HCT116 (cell line): ENCODE measurements around the gene MAPK7. TPM values are rescaled to one million over a fixed set of nuclear protein-coding genes. Genes with fewer than 3 reads are reported as not detected.

Experiments
- ATAC-seq: fragments of 200-7000 bp; cut with Tn5 transposase; 2 replicates; pipeline ENCODE4 v1.9.1; 2020; ENCODE audit warnings: mild to moderate bottlenecking, moderate library complexity
- BruUV-seq: library from RNA; stranded (reverse); fragments of 400-500 nt; replicated peaks from 2 replicates; lab custom pipeline; 2021; lab: Mats Ljungman, UMichigan
- CTCF ChIA-PET: fragments of 300-600 bp; sonication (Branson Sonifier 250); formaldehyde crosslinking; loops from one replicate; lab custom pipeline; 2021; ENCODE audit warnings: antibody characterized with exemption; lab: Charles Lee
- POLR2A ChIA-PET: fragments of 300-600, 350-600 bp; sonication (Branson Sonifier 250); formaldehyde crosslinking; loops from one replicate; lab custom pipeline; 2021; ENCODE audit warnings: antibody characterized with exemption; lab: Charles Lee
- RAD21 ChIA-PET, 2 experiments: fragments of 300-600 bp; sonication (Branson Sonifier 250); formaldehyde crosslinking; loops; one replicate each; lab custom pipeline; 2023; ENCODE audit warnings: low total read pairs in 2 of 2; ENCODE audit not compliant: uncharacterized antibody in 2 of 2, unreplicated experiment in 2 of 2, low non-redundant PET in 1 of 2; lab: Charles Lee
- DNase-seq: peaks from one replicate; pipeline ENCODE4 v3.0.0-alpha.2; 2010; ENCODE audit warnings: low read depth, low spot score
- H2AFZ ChIP-seq: fragments of 200-600 bp; shearing (Covaris generic), sonication (generic); 2 replicates; pipeline ENCODE4 v1.6.1; 2017; ENCODE audit warnings: low read depth, mixed run types, mixed read lengths, antibody characterized with exemption, low read length; ENCODE audit not compliant: poor library complexity, severe bottlenecking
- H3K27ac ChIP-seq: 2 replicates; pipeline ENCODE4 v1.5.1; 2012; ENCODE audit warnings: low read depth, low read length
- H3K27me3 ChIP-seq: fragments of 200-600 bp; sonication (generic); 2 replicates; pipeline ENCODE4 v1.6.1; 2016; ENCODE audit warnings: mixed run types, low read length, mixed read lengths; ENCODE audit not compliant: insufficient read depth
- H3K36me3 ChIP-seq, 2 experiments: fragments of 200-500 bp in 1 of 2; fragments of 200-600 bp in 1 of 2; sonication (Bioruptor generic) in 1 of 2; sonication (generic) in 1 of 2; 2 replicates each; pipeline versions ENCODE4 v1.5.1 to v1.6.1; 2014 to 2016; ENCODE audit warnings: low read length in 2 of 2, inconsistent platforms in 1 of 2, mixed read lengths in 1 of 2, mixed run types in 1 of 2; ENCODE audit not compliant: insufficient read depth in 2 of 2, control insufficient read depth in 1 of 2
- H3K4me1 ChIP-seq, 2 experiments: fragments of 200-600 bp in 1 of 2; sonication (generic) in 1 of 2; 2 replicates each; pipeline versions ENCODE4 v1.5.1 to v1.6.1; 2012 to 2017; ENCODE audit warnings: low read length in 2 of 2, inconsistent platforms in 1 of 2, mild to moderate bottlenecking in 1 of 2, mixed read lengths in 1 of 2, mixed run types in 1 of 2, moderate library complexity in 1 of 2; ENCODE audit not compliant: insufficient read depth in 2 of 2, control insufficient read depth in 1 of 2
- H3K4me2 ChIP-seq: fragments of 200-600 bp; sonication (generic); 2 replicates; pipeline ENCODE4 v1.6.1; 2017; ENCODE audit warnings: mixed run types, low read length, mixed read lengths
- H3K4me3 ChIP-seq, 2 experiments: fragments of 200-600 bp in 1 of 2; sonication (generic) in 1 of 2; replicated peaks in 1 of 2; 2 replicates each; pipeline ENCODE4 v1.5.1; 2011 to 2016; ENCODE audit warnings: low read length in 2 of 2, control low read depth in 1 of 2, low read depth in 1 of 2, mild to moderate bottlenecking in 1 of 2, mixed read lengths in 1 of 2, mixed run types in 1 of 2
- H3K79me2 ChIP-seq: fragments of 200-600 bp; sonication (generic); 2 replicates; pipeline ENCODE4 v1.6.1; 2017; ENCODE audit warnings: mild to moderate bottlenecking, mixed run types, low read length, moderate library complexity, mixed read lengths; ENCODE audit not compliant: insufficient read depth
- H3K9ac ChIP-seq: fragments of 200-600 bp; sonication (generic); 2 replicates; pipeline ENCODE4 v1.6.1; 2016; ENCODE audit warnings: low read length, mixed read lengths
- H3K9me2 ChIP-seq: fragments of 200-600 bp; sonication (generic), shearing (Covaris generic); 2 replicates; pipeline ENCODE4 v1.6.1; 2017; ENCODE audit warnings: mixed run types, mild to moderate bottlenecking, moderate library complexity; ENCODE audit not compliant: insufficient read depth
- H3K9me3 ChIP-seq, 2 experiments: fragments of 200-500 bp in 1 of 2; fragments of 200-600 bp in 1 of 2; sonication (Bioruptor generic) in 1 of 2; sonication (generic) in 1 of 2; 2 replicates each; pipeline ENCODE4 v1.6.1; 2014 to 2017; ENCODE audit warnings: low read length in 2 of 2, mixed read lengths in 2 of 2, inconsistent platforms in 1 of 2, low read depth in 1 of 2, mild to moderate bottlenecking in 1 of 2, mixed run types in 1 of 2, moderate library complexity in 1 of 2; ENCODE audit not compliant: control insufficient read depth in 1 of 2, insufficient read depth in 1 of 2
- H4K20me1 ChIP-seq: fragments of 200-600 bp; sonication (generic), shearing (Covaris generic); 2 replicates; pipeline ENCODE4 v1.6.1; 2017; ENCODE audit warnings: mixed run types, mild to moderate bottlenecking, moderate library complexity; ENCODE audit not compliant: insufficient read depth
- ATF3 ChIP-seq: IDR thresholded peaks from 2 replicates; pipeline ENCODE4 v1.6.1; 2012
- CBX3 ChIP-seq: IDR thresholded peaks from 2 replicates; pipeline ENCODE4 v1.6.1; 2012; ENCODE audit warnings: low read depth
- CEBPB ChIP-seq: IDR thresholded peaks from 2 replicates; pipeline ENCODE4 v1.6.1; 2012; ENCODE audit warnings: low read depth
- ELF1 ChIP-seq: IDR thresholded peaks from 2 replicates; pipeline ENCODE4 v1.6.1; 2012; ENCODE audit warnings: low read depth, borderline replicate concordance
- EZH2 ChIP-seq: fragments of 200-600 bp; sonication (generic); IDR thresholded peaks from 2 replicates; pipeline ENCODE4 v1.6.1; 2017; ENCODE audit warnings: antibody characterized with exemption, mixed run types
- FOSL1 ChIP-seq: IDR thresholded peaks from 2 replicates; pipeline ENCODE4 v1.6.1; 2012; ENCODE audit warnings: low read depth
- JUND ChIP-seq: IDR thresholded peaks from 2 replicates; pipeline ENCODE4 v1.6.1; 2012
- POLR2AphosphoS5 ChIP-seq: IDR thresholded peaks from 2 replicates; pipeline ENCODE4 v1.6.1; 2011; ENCODE audit warnings: mild to moderate bottlenecking, low read depth, low read length, moderate library complexity
- RAD21 ChIP-seq: IDR thresholded peaks from 2 replicates; pipeline ENCODE4 v1.6.1; 2012; ENCODE audit warnings: low read depth, mild to moderate bottlenecking
- REST ChIP-seq: IDR thresholded peaks from 2 replicates; pipeline ENCODE4 v1.6.1; 2012; ENCODE audit warnings: low read depth
- SIN3A ChIP-seq: IDR thresholded peaks from 2 replicates; pipeline ENCODE4 v1.6.1; 2012; ENCODE audit warnings: low read depth
- TCF7L2 ChIP-seq: IDR thresholded peaks from 2 replicates; pipeline ENCODE4 v1.7.0; 2011; ENCODE audit warnings: borderline replicate concordance, inconsistent platforms; ENCODE audit not compliant: insufficient read depth, insufficient read length; ENCODE audit errors: extremely low read depth
- YY1 ChIP-seq: IDR thresholded peaks from 2 replicates; pipeline ENCODE4 v1.6.1; 2011; ENCODE audit warnings: low read length, low read depth, moderate library complexity, mild to moderate bottlenecking; ENCODE audit not compliant: insufficient replicate concordance; ENCODE audit errors: extremely low read depth
- ZNF274 ChIP-seq: fragments of 200-500 bp; sonication (Bioruptor generic); IDR thresholded peaks from 2 replicates; pipeline ENCODE4 v1.6.1; 2014; ENCODE audit warnings: mild to moderate bottlenecking, low read depth, low read length, inconsistent platforms
- intact Hi-C: fragments of 100-400 bp; cut with micrococcal nuclease; formaldehyde crosslinking; loops from 2 replicates; pipeline ENCODE4 v1.10.0; 2022
- total RNA-seq: library from RNA; stranded (reverse); gene quantifications from one replicate; pipeline ENCODE4 v1.2.1, GENCODE V29; 2021; ENCODE audit not compliant: unreplicated experiment

MAPK7 gene
- total RNA-seq, 1 experiment from 2014 or later: 15.3 TPM

- ChIA-PET POLR2A (no interaction called here), CTCF (no interaction called here), RAD21 (no interaction called here)
- ATAC-seq: no peak
- Histone ChIP-seq H3K9ac (no peak overlapping the region), H3K4me2 (no peak overlapping the region), H3K36me3 (peaks cover 18 to 26% of the 10 kb centered on the region in 2 experiments; a peak in 3 of 4 replicates), H3K4me3 (no peak overlapping the region), H3K4me1 (peaks cover 6 to 18% of the 10 kb centered on the region in 2 experiments; a peak in 3 of 4 replicates), H4K20me1 (no peaks in the 10 kb centered on the region), H3K27ac (no peak overlapping the region), H3K79me2 (peaks cover 2% of the 10 kb centered on the region), H3K9me2 (no peaks in the 10 kb centered on the region), H2AFZ (no peak overlapping the region), H3K9me3 (no peaks in the 10 kb centered on the region), H3K27me3 (no peaks in the 10 kb centered on the region)
- intact Hi-C loops: no loop called here
- TF ChIP-seq YY1: no peak
- TF ChIP-seq ATF3: no peak
- TF ChIP-seq ELF1: no peak
- TF ChIP-seq SIN3A: no peak
- no peak for TF ChIP-seq CBX3
- TF ChIP-seq JUND: no peak
- TF ChIP-seq RAD21: no peak
- TF ChIP-seq EZH2: no peak
- no peak for TF ChIP-seq TCF7L2
- TF ChIP-seq FOSL1: no peak
- TF ChIP-seq REST: no peak
- no peak for TF ChIP-seq POLR2AphosphoS5
- no peak for TF ChIP-seq CEBPB
- TF ChIP-seq ZNF274: no peak
- DNase-seq: no peak
- no TSS peak for BruUV-seq
Observed at GRCh38 chr17:19381361-19381740, 3.1 kb downstream of the MAPK7 start.
